ENCODE measurements around the gene IGFBPL1. TPM values are rescaled to one million over a fixed set of nuclear protein-coding genes. Genes with fewer than 3 reads are reported as not detected.

Gene IGFBPL1
- total and polyA plus RNA-seq, 10 of the 15 experiments (the other 5 are each of a cell fraction or from before 2014, with no cell fraction given) = 0.25 TPM; not detected in 9

- TF ChIP-seq SIN3A (IDR thresholded peaks at IDR 0.05; ENCODE audit: low read depth, low read length) (no peak), SMC3 (IDR thresholded peaks at IDR 0.05; ENCODE audit: borderline replicate concordance, low read length) (no peak), ZNF274 (IDR thresholded peaks at IDR 0.05; ENCODE audit: insufficient read depth, insufficient read length) (no peak), NFXL1 (IDR thresholded peaks at IDR 0.05; ENCODE audit: borderline replicate concordance) (no peak), HDAC6 (IDR thresholded peaks at IDR 0.05; ENCODE audit: unreplicated experiment) (no peak), SPI1 (IDR thresholded peaks at IDR 0.05; ENCODE audit: borderline replicate concordance, insufficient read depth, low read depth, low read length) (peak; percentile 95), CUX1 (IDR thresholded peaks at IDR 0.05; ENCODE audit: insufficient replicate concordance, low read depth, low read length) (no peak), TBL1XR1 (IDR thresholded peaks at IDR 0.05; ENCODE audit: low read depth, low read length) (no peak), IRF4 (IDR thresholded peaks at IDR 0.05; ENCODE audit: low read depth, low read length) (0 out of 2 replicates have a peak, but pooled peaks have one; percentile 44), CBFB (IDR thresholded peaks at IDR 0.05; ENCODE audit: low read depth) (no peak), ELK1 (IDR thresholded peaks at IDR 0.05; ENCODE audit: low read depth, low read length) (no peak), YY1 (IDR thresholded peaks at IDR 0.05; ENCODE audit: low read depth, low read length) (no peak), LARP7 (IDR thresholded peaks at IDR 0.05) (no peak), NBN (IDR thresholded peaks at IDR 0.05) (0 out of 2 replicates have a peak, but pooled peaks have one; percentile 27), USF2 (IDR thresholded peaks at IDR 0.05; ENCODE audit: borderline replicate concordance, low read depth, low read length) (no peak), CHD2 (IDR thresholded peaks at IDR 0.05; ENCODE audit: borderline replicate concordance, low read depth, low read length) (0 out of 2 replicates have a peak, but pooled peaks have one; percentile 13), SIX5 (IDR thresholded peaks at IDR 0.05; ENCODE audit: low read depth, low read length, severe bottlenecking) (no peak), E2F4 (IDR thresholded peaks at IDR 0.05; ENCODE audit: low read depth, low read length) (no peak), JUNB (IDR thresholded peaks at IDR 0.05) (no peak), JUND (IDR thresholded peaks at IDR 0.05; ENCODE audit: low read depth, low read length) (no peak), EP300 (IDR thresholded peaks at IDR 0.05; ENCODE audit: borderline replicate concordance in 1 of 2, control insufficient read depth in 1 of 2, low read depth in 2 of 2, low read length in 2 of 2) (0 out of 4 replicates have a peak, but pooled peaks of 1 of the 2 experiments have one; percentile 53)
Observed at GRCh38 chr9:38445154-38446043, 21.1 kb upstream of the IGFBPL1 start (continued).
